ENCODE measurements around the gene ZNF24. TPM values are rescaled to one million over a fixed set of nuclear protein-coding genes. Genes with fewer than 3 reads are reported as not detected.

ZNF24 gene
- total RNA-seq, 4 donors from 2014 or later = 54.9 to 76.2 (median 58.1) TPM

GRCh38 chr18:35296060-35296459 lies 48.2 kb downstream of the ZNF24 start:
- Histone ChIP-seq H3K4me1 (peaks cover 6 to 8% of the 10 kb centered on the region in 2 donors), H3K27me3 (no peaks in the 10 kb centered on the region), H3K36me3 (peaks cover 0 to 3% of the 10 kb centered on the region in 2 donors), H3K27ac (no peak overlapping the region), H3K9me3 (no peaks in the 10 kb centered on the region), H3K4me3 (replicated peaks in 1 of 3) (no peak overlapping the region)
- no peak for DNase-seq
- intact Hi-C loops (cut with DNase I) = loop anchor here (10.0 kb wide), 1 partner anchor 49 kb away; the partner anchor contains the start of gene ZNF24
- WGBS, 2 donors = 93 to 97% methylated on average over 2 of the region's 2 CpGs
- TF ChIP-seq POLR2A (IDR thresholded peaks at IDR 0.05) (no peak), CTCF (IDR thresholded peaks at IDR 0.05) (no peak)

GRCh38 chr18:35291166-35291565 lies 53.1 kb downstream of the ZNF24 start:
- intact Hi-C loops (cut with DNase I) = loop anchor here (10.0 kb wide), 1 partner anchor 54 kb away; the partner anchor contains the start of gene ZNF24
- no peaks in the 10 kb centered on the region for H3K27me3 ChIP-seq
- H3K4me1 ChIP-seq = peaks cover 6 to 18% of the 10 kb centered on the region in 2 donors
- peak overlapping the region in 1 of 3 donors; percentile 68 for H3K4me3 ChIP-seq (replicated peaks in 1 of 3)
- 81 to 89% methylated on average over 2 of the region's 2 CpGs for WGBS, 2 donors
- no peak overlapping the region for H3K27ac ChIP-seq
- TF ChIP-seq POLR2A (IDR thresholded peaks at IDR 0.05) (no peak), CTCF (IDR thresholded peaks at IDR 0.05) (no peak)
- no peaks in the 10 kb centered on the region for H3K36me3 ChIP-seq
- H3K9me3 ChIP-seq = no peaks in the 10 kb centered on the region
- no peak for DNase-seq

- no peaks in the 10 kb centered on the region for H3K27me3 ChIP-seq
- no peaks in the 10 kb centered on the region for H3K9me3 ChIP-seq
- peak within 1 kb of the TSS; percentile 34 to 87 (median 84) for H3K27ac ChIP-seq
- H3K4me1 ChIP-seq = peaks cover 6 to 18% of the 10 kb centered on the region in 2 donors
- peak; percentile 94 for DNase-seq
- peak within 1 kb of the TSS; percentile 47 to 95 (median 68) for H3K4me3 ChIP-seq (replicated peaks in 1 of 3)
- 0% methylated on average over 30 to 31 of the region's 41 CpGs for WGBS, 2 donors
- no peaks in the 10 kb centered on the region for H3K36me3 ChIP-seq
- intact Hi-C loops (cut with DNase I) = loop anchor here (10.0 kb wide), 1 partner anchor 55 kb away; the partner anchor contains the start of gene ZNF24
- TF ChIP-seq CTCF (IDR thresholded peaks at IDR 0.05) (no peak), POLR2A (IDR thresholded peaks at IDR 0.05) (peak in 1 of 2 donors; percentile 75)
Measured at GRCh38 chr18:35290094-35290735, 54.0 kb downstream of the ZNF24 start, which contains the start of gene ZSCAN30. Gene ZSCAN30 (minus strand): TSS chr18:35290229. CDS start chr18:35264352, 25,877 bp downstream.

- peaks cover 6 to 18% of the 10 kb centered on the region in 2 donors for H3K4me1 ChIP-seq
- no peaks in the 10 kb centered on the region for H3K9me3 ChIP-seq
- DNase-seq = peak; percentile 70 to 72
- peak overlapping the region; percentile 47 to 95 (median 68) for H3K4me3 ChIP-seq (replicated peaks in 1 of 3)
- intact Hi-C loops (cut with DNase I) = loop anchor here (10.0 kb wide), 1 partner anchor 55 kb away; the partner anchor contains the start of gene ZNF24
- no peaks in the 10 kb centered on the region for H3K27me3 ChIP-seq
- TF ChIP-seq POLR2A (IDR thresholded peaks at IDR 0.05) (no peak), CTCF (IDR thresholded peaks at IDR 0.05) (no peak)
- peak overlapping the region; percentile 34 to 87 (median 84) for H3K27ac ChIP-seq
- WGBS, 2 donors = 1% methylated on average over 8 of the region's 8 CpGs
- H3K36me3 ChIP-seq = no peaks in the 10 kb centered on the region
Measured at GRCh38 chr18:35289727-35290093, 54.5 kb downstream of the ZNF24 start.

- Histone ChIP-seq H3K4me1 (peaks cover 6 to 18% of the 10 kb centered on the region in 2 donors), H3K36me3 (no peaks in the 10 kb centered on the region), H3K27me3 (no peaks in the 10 kb centered on the region), H3K4me3 (replicated peaks in 1 of 3) (peak overlapping the region; percentile 47 to 95 (median 68)), H3K27ac (peak overlapping the region in 2 of 3 donors; percentile 84 to 87), H3K9me3 (no peaks in the 10 kb centered on the region)
- 12 to 22% methylated on average over 6 of the region's 6 CpGs for WGBS, 2 donors
- DNase-seq = no peak
- intact Hi-C loops (cut with DNase I) = no loop called here
- TF ChIP-seq POLR2A (IDR thresholded peaks at IDR 0.05) (no peak), CTCF (IDR thresholded peaks at IDR 0.05) (no peak)
Measured at GRCh38 chr18:35289293-35289692, 54.9 kb downstream of the ZNF24 start.
